OCI-LY1 (cell line): ENCODE measurements around the gene PRKCZ.

ENCODE experiments used
- H2AFZ ChIP-seq: fragments of 200-600 bp; sonication (generic), shearing (Covaris generic); 2 replicates; pipeline ENCODE4 v1.6.0; 2014; ENCODE audit warnings: antibody characterized with exemption, mild to moderate bottlenecking, low read length
- H3F3A ChIP-seq: fragments of 200-600 bp; sonication (generic), shearing (Covaris generic); 2 replicates; pipeline ENCODE4 v1.6.0; 2014; ENCODE audit warnings: mild to moderate bottlenecking, antibody characterized with exemption, low read length, moderate library complexity; ENCODE audit not compliant: insufficient read depth
- H3K27ac ChIP-seq: fragments of 200-600 bp; sonication (generic); 2 replicates; pipeline ENCODE4 v1.5.1; 2014; ENCODE audit warnings: low read length, mixed run types, mild to moderate bottlenecking, low read depth; ENCODE audit not compliant: poor library complexity, severe bottlenecking
- H3K27me3 ChIP-seq: fragments of 200-600 bp; sonication (generic); 2 replicates; pipeline ENCODE4 v1.6.0; 2014; ENCODE audit warnings: antibody characterized with exemption, mild to moderate bottlenecking, low read length, moderate library complexity; ENCODE audit not compliant: insufficient read depth
- H3K36me3 ChIP-seq: fragments of 200-600 bp; sonication (generic); 2 replicates; pipeline ENCODE4 v1.6.1; 2014; ENCODE audit warnings: mild to moderate bottlenecking, antibody characterized with exemption, low read length, moderate library complexity, mixed read lengths; ENCODE audit not compliant: insufficient read depth
- H3K4me1 ChIP-seq: fragments of 200-600 bp; sonication (generic); 2 replicates; pipeline ENCODE4 v1.5.1; 2014; ENCODE audit warnings: mild to moderate bottlenecking, low read length, moderate library complexity; ENCODE audit not compliant: insufficient read depth, severe bottlenecking
- H3K4me2 ChIP-seq: fragments of 200-600 bp; sonication (generic), shearing (Covaris generic); 2 replicates; pipeline ENCODE4 v1.6.1; 2014; ENCODE audit warnings: low read length
- H3K4me3 ChIP-seq: fragments of 200-600 bp; sonication (generic); 2 replicates; pipeline ENCODE4 v1.5.1; 2014; ENCODE audit warnings: low read length, low read depth, mild to moderate bottlenecking, mixed read lengths; ENCODE audit not compliant: poor library complexity, severe bottlenecking
- H3K79me2 ChIP-seq: fragments of 200-600 bp; shearing (Covaris generic); 2 replicates; pipeline ENCODE4 v1.6.1; 2016; ENCODE audit warnings: mixed run types, low read length, mixed read lengths; ENCODE audit not compliant: insufficient read depth
- H3K9ac ChIP-seq: fragments of 200-600 bp; sonication (generic), shearing (Covaris generic); 2 replicates; pipeline ENCODE4 v1.6.1; 2014; ENCODE audit warnings: mild to moderate bottlenecking, low read length, mixed read lengths
- H3K9me2 ChIP-seq: fragments of 200-600 bp; sonication (generic), shearing (Covaris generic); 2 replicates; pipeline ENCODE4 v1.6.1; 2014; ENCODE audit warnings: low read depth, mild to moderate bottlenecking, low read length, mixed read lengths
- H3K9me3 ChIP-seq: fragments of 200-600 bp; shearing (Covaris generic); 2 replicates; pipeline ENCODE4 v1.6.1; 2014; ENCODE audit warnings: low read length, mixed read lengths
- H4K20me1 ChIP-seq: fragments of 200-600 bp; sonication (generic), shearing (Covaris generic); 2 replicates; pipeline ENCODE4 v1.6.0; 2016; ENCODE audit warnings: mild to moderate bottlenecking, low read length; ENCODE audit not compliant: insufficient read depth
- EZH2 ChIP-seq: fragments of 200-600 bp; sonication (generic), shearing (Covaris generic); IDR thresholded peaks from 2 replicates; pipeline ENCODE4 v1.8.0; 2017; ENCODE audit warnings: borderline replicate concordance, mixed run types, mild to moderate bottlenecking, antibody characterized with exemption, low read length, moderate library complexity, mixed read lengths
- TF ChIP-seq, protein P1 (sequence below): fragments of 200-600 bp; sonication (generic), shearing (Covaris generic); IDR thresholded peaks from 2 replicates; pipeline ENCODE4 v1.5.1; 2017; ENCODE audit warnings: mild to moderate bottlenecking, antibody characterized with exemption, low read length, moderate library complexity, mixed read lengths

Gene PRKCZ

GRCh38 chr1:2019172-2019543, 31.1 kb upstream of the PRKCZ start, which contains the start of gene GABRD:
Gene GABRD (plus strand): TSS chr1:2019345. CDS start chr1:2019424, 79 bp downstream.
- H3K9ac ChIP-seq = no peak within 1 kb of the TSS
- no peaks in the 10 kb centered on the region for H3K36me3 ChIP-seq
- H3K9me3 ChIP-seq = no peaks in the 10 kb centered on the region
- H3F3A ChIP-seq = no peaks in the 10 kb centered on the region
- H4K20me1 ChIP-seq = no peaks in the 10 kb centered on the region
- no peaks in the 10 kb centered on the region; the same call in 1 of the 2 replicates for H3K27me3 ChIP-seq
- H3K9me2 ChIP-seq = no peaks in the 10 kb centered on the region
- H2AFZ ChIP-seq = no peak within 1 kb of the TSS
- no peak within 1 kb of the TSS for H3K4me2 ChIP-seq
- no peaks in the 10 kb centered on the region for H3K79me2 ChIP-seq
- no peak within 1 kb of the TSS for H3K27ac ChIP-seq
- no peaks in the 10 kb centered on the region for H3K4me1 ChIP-seq
- no peak within 1 kb of the TSS for H3K4me3 ChIP-seq
- TF ChIP-seq EZH2 = no peak
- TF ChIP-seq, protein P1, sequence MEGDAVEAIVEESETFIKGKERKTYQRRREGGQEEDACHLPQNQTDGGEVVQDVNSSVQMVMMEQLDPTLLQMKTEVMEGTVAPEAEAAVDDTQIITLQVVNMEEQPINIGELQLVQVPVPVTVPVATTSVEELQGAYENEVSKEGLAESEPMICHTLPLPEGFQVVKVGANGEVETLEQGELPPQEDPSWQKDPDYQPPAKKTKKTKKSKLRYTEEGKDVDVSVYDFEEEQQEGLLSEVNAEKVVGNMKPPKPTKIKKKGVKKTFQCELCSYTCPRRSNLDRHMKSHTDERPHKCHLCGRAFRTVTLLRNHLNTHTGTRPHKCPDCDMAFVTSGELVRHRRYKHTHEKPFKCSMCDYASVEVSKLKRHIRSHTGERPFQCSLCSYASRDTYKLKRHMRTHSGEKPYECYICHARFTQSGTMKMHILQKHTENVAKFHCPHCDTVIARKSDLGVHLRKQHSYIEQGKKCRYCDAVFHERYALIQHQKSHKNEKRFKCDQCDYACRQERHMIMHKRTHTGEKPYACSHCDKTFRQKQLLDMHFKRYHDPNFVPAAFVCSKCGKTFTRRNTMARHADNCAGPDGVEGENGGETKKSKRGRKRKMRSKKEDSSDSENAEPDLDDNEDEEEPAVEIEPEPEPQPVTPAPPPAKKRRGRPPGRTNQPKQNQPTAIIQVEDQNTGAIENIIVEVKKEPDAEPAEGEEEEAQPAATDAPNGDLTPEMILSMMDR = no peak

- Histone ChIP-seq H3K4me3 (no peak overlapping the region), H3K27ac (no peak overlapping the region), H3K79me2 (no peaks in the 10 kb centered on the region), H4K20me1 (no peaks in the 10 kb centered on the region), H3K4me1 (no peaks in the 10 kb centered on the region), H3K9me2 (no peaks in the 10 kb centered on the region), H3K9ac (no peak overlapping the region), H2AFZ (no peak overlapping the region), H3F3A (no peaks in the 10 kb centered on the region), H3K36me3 (no peaks in the 10 kb centered on the region), H3K9me3 (no peaks in the 10 kb centered on the region), H3K4me2 (no peak overlapping the region), H3K27me3 (no peaks in the 10 kb centered on the region; the same call in 1 of the 2 replicates)
- no peak for TF ChIP-seq EZH2
- TF ChIP-seq, protein P1 = no peak
Observed at GRCh38 chr1:2019571-2020309, 30.5 kb upstream of the PRKCZ start.

DNA sequence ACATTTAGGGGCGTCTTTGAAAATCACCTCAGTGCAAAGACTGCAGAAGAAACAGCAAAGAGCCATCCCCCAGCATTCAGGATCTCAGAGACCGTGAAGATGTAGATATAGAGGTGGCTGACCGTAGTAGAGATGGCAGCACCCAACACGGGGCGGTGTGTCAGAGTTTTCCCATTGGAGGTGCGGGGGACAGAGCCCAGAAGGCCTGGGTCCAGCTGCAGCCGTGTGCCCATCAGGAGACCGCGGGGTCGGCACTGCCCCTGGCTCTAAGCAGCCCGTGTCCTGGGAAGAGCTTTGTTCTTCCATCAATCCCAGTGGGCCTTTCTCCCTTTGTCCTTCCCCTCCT, 29.9 kb upstream of the PRKCZ start:
- no peaks in the 10 kb centered on the region; the same call in 1 of the 2 replicates for H3K27me3 ChIP-seq
- H3K4me2 ChIP-seq = no peak overlapping the region
- no peak for TF ChIP-seq EZH2
- TF ChIP-seq, protein P1 = no peak
- no peaks in the 10 kb centered on the region for H3K4me1 ChIP-seq
- H3K9ac ChIP-seq = no peak overlapping the region
- H3F3A ChIP-seq = no peaks in the 10 kb centered on the region
- no peaks in the 10 kb centered on the region for H3K9me2 ChIP-seq
- no peaks in the 10 kb centered on the region for H3K36me3 ChIP-seq
- H3K79me2 ChIP-seq = no peaks in the 10 kb centered on the region
- no peak overlapping the region for H3K27ac ChIP-seq
- H3K4me3 ChIP-seq = no peak overlapping the region
- H2AFZ ChIP-seq = no peak overlapping the region
- H3K9me3 ChIP-seq = no peaks in the 10 kb centered on the region
- H4K20me1 ChIP-seq = no peaks in the 10 kb centered on the region
